Muscle layer of duodenum (tissue), 2 donors: ENCODE data around the gene PTPRT.

ENCODE experiments used
- H3K27ac ChIP-seq: one replicate; pipeline ENCODE4 v1.7.0; 2013; ENCODE audit warnings: mild to moderate bottlenecking, low read length
- H3K27me3 ChIP-seq: one replicate; pipeline ENCODE4 v1.7.0; 2013; ENCODE audit warnings: low read depth, mild to moderate bottlenecking, control low read depth, low read length
- H3K36me3 ChIP-seq, 2 donors: one replicate each; pipeline ENCODE4 v1.7.0; 2013; ENCODE audit warnings: low read length in 2 of 2, control low read depth in 1 of 2, mild to moderate bottlenecking in 1 of 2; ENCODE audit not compliant: insufficient read depth in 2 of 2, control insufficient read depth in 1 of 2
- H3K4me1 ChIP-seq, 2 donors: one replicate each; pipeline ENCODE4 v1.7.0; 2013; ENCODE audit warnings: low read length in 2 of 2, mild to moderate bottlenecking in 2 of 2, control low read depth in 1 of 2, moderate library complexity in 1 of 2; ENCODE audit not compliant: insufficient read depth in 2 of 2, control insufficient read depth in 1 of 2
- H3K4me3 ChIP-seq, 2 donors: one replicate each; pipeline ENCODE4 v1.7.0; 2013; ENCODE audit warnings: low read length in 2 of 2, low read depth in 1 of 2, mild to moderate bottlenecking in 1 of 2
- H3K9me3 ChIP-seq, 2 donors: one replicate each; pipeline ENCODE4 v1.7.0; 2013; ENCODE audit warnings: low read length in 2 of 2, control low read depth in 1 of 2, mild to moderate bottlenecking in 1 of 2; ENCODE audit not compliant: control insufficient read depth in 1 of 2
- donor health status: healthy.

PTPRT gene

DNA sequence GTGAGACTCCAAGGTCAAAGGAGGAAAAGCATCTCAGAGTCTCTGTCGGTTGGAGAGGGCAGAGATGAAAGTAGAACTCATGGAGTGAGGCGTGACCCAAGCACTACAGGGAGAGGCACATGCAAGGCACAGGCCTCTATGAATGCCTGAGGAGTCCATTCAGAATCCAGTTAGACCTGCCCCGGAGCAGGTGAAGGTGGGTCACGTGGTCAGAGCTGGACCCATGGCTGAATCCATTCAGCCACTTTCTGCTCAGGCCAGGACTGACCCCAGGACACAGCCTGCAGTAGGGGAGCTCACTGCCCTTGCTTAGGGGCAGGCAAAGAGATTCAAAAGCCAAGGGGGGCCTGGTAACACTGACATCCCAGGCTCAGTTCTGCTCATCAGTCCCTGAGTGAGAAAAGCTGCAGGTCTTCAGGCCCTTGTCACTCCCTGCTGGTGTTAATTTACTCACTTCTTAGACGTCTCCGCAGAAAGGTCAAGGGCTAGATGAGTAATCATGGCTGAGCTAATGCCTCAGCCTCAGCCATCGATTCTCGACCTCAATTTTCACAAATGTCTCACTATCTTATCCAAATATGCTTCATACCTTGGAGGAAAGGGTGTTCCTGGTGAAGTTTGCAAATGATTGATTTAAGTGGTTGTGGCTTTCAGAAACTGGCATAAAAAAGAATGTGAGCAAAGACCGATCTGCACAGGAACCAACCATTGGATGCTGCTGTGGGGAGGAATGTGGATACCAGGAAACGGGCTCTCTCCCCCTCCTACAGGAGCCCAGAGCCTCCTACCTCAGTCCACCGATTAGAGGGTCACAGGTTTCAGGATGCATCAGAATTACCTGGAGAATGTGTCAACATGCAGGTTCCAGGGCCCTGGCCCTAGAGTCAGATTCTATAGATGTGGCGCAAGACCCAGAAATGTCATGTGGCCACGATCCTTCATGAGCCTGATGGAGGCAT is 584.4 kb downstream of the PTPRT start:
- Histone ChIP-seq H3K27me3 (no peaks in the 10 kb centered on the region), H3K27ac (no peak overlapping the region), H3K9me3 (no peaks in the 10 kb centered on the region), H3K36me3 (no peaks in the 10 kb centered on the region), H3K4me3 (no peak overlapping the region), H3K4me1 (no peaks in the 10 kb centered on the region)

DNA sequence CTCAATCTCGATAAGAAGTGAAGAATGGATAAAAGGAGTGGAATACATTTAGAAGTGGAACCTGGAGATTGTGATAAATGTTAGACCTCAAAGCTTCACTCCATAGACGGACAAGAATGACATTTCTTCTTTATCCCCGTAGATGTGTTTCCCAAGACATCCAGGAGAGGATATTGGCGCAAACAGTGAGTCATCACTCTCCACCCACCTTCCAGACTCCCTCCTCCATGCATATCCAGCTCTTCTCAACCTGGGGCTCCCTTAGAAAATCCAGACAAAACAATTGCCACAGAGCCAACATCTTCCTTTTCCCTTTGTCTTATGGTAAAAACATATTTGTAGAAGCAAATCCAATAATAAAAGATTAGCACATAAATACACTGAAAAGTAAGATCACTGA is 586.1 kb downstream of the PTPRT start:
- H3K4me1 ChIP-seq = no peaks in the 10 kb centered on the region
- no peaks in the 10 kb centered on the region for H3K27me3 ChIP-seq
- H3K4me3 ChIP-seq = no peak overlapping the region
- no peak overlapping the region for H3K27ac ChIP-seq
- H3K36me3 ChIP-seq = no peaks in the 10 kb centered on the region
- no peaks in the 10 kb centered on the region for H3K9me3 ChIP-seq

DNA sequence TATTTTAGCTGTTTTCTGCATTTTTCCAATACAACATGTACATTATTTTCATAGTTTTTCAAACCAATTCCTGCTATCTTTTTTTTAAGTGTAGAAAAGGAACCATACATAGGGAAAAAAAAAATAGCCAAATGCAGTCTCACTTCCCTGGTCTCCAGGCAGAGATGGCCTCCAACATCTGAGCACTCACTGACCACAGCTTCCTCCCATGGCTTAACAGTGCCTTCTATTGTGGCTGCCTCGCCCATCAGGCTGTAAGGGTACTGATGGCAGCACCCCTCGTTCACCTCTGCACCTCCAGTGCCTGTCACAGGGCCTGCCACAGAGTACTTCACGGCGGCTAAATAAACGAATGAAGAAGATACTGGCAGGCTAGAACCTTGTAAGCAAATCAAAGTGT is 591.1 kb downstream of the PTPRT start:
- no peaks in the 10 kb centered on the region for H3K27me3 ChIP-seq
- no peaks in the 10 kb centered on the region for H3K36me3 ChIP-seq
- no peak overlapping the region for H3K4me3 ChIP-seq
- no peaks in the 10 kb centered on the region for H3K9me3 ChIP-seq
- H3K4me1 ChIP-seq = no peaks in the 10 kb centered on the region
- H3K27ac ChIP-seq = no peak overlapping the region

DNA sequence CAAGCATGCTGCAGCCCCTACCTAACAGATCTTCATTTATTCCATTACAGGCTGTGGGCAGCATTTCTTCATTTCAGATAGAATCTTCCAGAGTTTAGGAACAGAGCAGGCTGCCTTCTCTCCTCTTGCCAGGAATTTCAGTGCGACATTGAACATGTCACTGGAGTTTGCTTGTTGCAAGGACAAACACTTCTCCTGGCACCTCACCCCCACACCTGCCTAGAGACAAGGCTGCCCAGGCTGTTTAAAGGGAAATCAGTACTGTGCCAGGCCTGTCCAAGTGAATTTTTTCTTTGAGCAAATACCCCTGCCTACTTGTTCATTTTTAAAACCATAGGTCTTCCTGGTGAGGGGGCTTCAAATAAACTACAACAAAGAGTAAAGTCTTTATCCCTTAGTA is 594.1 kb downstream of the PTPRT start:
- Histone ChIP-seq H3K9me3 (no peaks in the 10 kb centered on the region), H3K27me3 (no peaks in the 10 kb centered on the region), H3K27ac (no peak overlapping the region)

DNA sequence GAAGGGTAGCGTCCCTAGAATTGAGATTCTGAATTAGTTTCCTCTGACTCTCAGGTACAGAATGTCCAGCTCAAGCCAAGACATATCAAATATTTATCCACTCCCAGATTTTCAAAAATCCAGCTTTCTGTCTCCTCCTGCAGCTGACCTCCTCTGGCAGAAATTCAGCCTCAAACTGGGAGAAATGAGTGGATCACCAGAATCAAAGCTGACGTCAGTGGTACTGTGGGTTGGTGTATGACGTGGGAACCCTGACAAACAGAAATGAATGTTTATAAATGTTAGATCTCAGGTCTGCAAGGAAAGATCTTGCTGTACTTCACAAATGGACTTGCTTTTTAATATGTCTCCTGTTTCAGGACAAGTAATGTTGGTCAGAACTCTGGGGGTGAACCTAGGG is 595.0 kb downstream of the PTPRT start:
- Histone ChIP-seq H3K4me1 (no peaks in the 10 kb centered on the region), H3K36me3 (no peaks in the 10 kb centered on the region), H3K27ac (no peak overlapping the region), H3K9me3 (no peaks in the 10 kb centered on the region), H3K27me3 (no peaks in the 10 kb centered on the region), H3K4me3 (no peak overlapping the region)

More for the DNA sequence above, 594.1 kb downstream of the PTPRT start:
- H3K4me1 ChIP-seq = no peaks in the 10 kb centered on the region
- H3K36me3 ChIP-seq = no peaks in the 10 kb centered on the region
- no peak overlapping the region for H3K4me3 ChIP-seq

DNA sequence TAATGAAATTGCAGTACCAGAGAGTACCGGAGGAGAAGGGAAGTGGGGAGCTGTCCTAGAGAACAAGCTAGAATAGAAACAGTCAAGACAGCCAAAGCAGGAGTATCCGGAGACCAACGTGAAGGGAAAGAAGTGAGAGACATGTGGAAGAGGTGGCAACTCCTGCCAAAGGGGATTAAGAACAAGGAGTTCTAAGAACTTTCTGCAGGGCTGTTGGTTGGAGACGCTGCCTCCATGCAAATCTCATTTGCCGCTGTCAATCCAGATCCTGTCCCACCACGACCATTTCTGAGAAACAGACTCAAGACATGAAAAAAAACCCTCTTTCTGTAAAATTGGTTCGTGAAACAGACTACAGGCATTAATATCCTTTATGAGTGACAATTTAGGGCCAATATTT is 595.7 kb downstream of the PTPRT start:
- no peaks in the 10 kb centered on the region for H3K27me3 ChIP-seq
- H3K9me3 ChIP-seq = no peaks in the 10 kb centered on the region
- no peaks in the 10 kb centered on the region for H3K4me1 ChIP-seq
- no peak overlapping the region for H3K4me3 ChIP-seq
- no peak overlapping the region for H3K27ac ChIP-seq
- H3K36me3 ChIP-seq = no peaks in the 10 kb centered on the region

DNA sequence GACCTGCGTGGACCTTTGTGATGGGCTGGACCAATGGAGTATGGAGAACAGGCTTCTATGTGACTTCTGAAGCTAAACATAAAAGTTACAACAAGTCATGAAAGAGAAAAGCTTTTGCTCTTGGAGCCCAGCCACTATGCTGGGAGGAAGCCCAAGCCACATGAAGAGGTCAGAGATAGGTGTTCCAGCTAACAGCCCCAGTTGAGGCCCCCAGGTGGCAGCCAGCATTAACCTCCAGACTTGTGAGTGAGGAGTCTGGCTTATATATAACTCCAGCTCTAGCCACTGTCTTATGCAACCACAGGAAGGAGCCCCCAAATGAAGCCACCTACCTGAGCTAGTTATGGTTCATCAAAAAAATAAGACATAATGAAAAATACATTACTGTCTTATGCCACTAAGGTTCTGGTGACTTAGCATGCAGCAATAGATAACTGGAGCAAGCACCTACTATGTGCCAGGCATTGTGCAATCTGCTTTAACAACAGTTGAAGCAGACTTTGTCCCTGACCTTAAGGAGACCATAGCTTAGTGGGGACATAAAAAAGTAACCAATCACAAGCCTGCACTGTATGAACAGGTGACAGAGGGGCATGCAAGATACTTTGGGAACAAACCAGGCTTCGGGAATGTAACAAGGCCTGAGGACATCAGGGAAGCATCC is 599.6 kb downstream of the PTPRT start:
- Histone ChIP-seq H3K27me3 (no peaks in the 10 kb centered on the region), H3K4me1 (no peaks in the 10 kb centered on the region), H3K27ac (no peak overlapping the region), H3K36me3 (no peaks in the 10 kb centered on the region), H3K4me3 (no peak overlapping the region), H3K9me3 (no peaks in the 10 kb centered on the region)

DNA sequence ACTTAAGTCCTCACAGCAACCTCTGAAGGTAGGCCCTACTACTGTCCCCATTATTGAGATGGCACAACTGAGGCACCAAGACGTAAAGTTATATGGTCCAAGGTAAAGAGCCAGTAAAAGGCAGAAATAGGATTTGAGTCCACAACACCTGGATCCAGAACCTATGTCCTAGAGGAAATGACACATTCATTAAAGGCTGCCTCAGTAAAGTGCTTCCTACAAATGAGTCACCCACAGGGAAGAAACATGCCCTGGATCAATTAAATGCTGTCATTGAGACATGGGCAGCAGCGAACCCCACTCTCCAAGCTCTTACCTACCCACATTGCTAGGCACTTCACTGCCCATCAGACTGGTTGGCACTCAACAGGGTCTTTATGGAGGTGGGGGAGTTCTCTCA is 600.9 kb downstream of the PTPRT start:
- no peaks in the 10 kb centered on the region for H3K4me1 ChIP-seq
- H3K27ac ChIP-seq = no peak overlapping the region
- H3K36me3 ChIP-seq = no peaks in the 10 kb centered on the region
- no peak overlapping the region for H3K4me3 ChIP-seq
- no peaks in the 10 kb centered on the region for H3K27me3 ChIP-seq
- H3K9me3 ChIP-seq = no peaks in the 10 kb centered on the region

DNA sequence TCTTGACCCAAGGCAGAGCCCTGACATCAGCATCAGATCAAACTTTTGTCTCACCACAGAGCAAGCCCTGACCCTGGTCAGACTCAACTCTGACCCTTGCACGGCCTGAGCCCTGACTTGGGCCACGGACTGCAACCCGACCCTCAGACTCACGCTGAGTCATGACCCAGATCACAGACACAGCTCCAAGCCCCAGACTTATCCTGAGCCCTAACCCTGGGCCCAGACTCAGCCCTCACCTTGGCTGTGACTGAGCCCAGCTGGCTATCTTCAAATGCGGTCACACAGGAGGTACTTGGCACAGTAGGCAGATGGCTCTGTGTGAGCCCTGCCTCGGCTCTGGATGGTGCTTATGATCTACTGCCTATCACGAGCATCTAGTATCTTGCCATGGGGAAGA is 602.3 kb downstream of the PTPRT start:
- H3K27me3 ChIP-seq = no peaks in the 10 kb centered on the region
- no peaks in the 10 kb centered on the region for H3K9me3 ChIP-seq
- H3K36me3 ChIP-seq = no peaks in the 10 kb centered on the region
- H3K27ac ChIP-seq = no peak overlapping the region
- no peak overlapping the region for H3K4me3 ChIP-seq
- H3K4me1 ChIP-seq = no peaks in the 10 kb centered on the region

DNA sequence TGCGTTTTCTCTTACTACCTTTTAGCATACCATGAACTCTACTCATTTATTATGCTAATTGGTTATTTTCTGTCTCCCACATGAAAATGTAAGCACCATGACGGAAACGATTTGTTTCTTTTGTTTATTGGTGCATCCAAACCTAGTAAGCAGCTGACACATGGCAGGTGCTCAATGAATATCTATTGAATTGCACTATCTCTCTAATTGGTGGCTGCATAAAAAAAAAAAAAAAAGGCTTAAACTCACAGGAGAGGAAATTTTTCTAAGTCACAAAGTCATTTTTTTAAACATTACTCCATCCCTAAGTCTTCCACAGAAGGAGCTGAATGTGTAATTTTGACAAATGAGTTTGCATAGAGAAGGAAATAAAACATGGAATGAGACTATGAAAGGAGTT is 608.4 kb downstream of the PTPRT start:
- H3K27me3 ChIP-seq = no peaks in the 10 kb centered on the region
- no peak overlapping the region for H3K4me3 ChIP-seq
- no peaks in the 10 kb centered on the region for H3K36me3 ChIP-seq
- H3K4me1 ChIP-seq = no peaks in the 10 kb centered on the region
- no peaks in the 10 kb centered on the region for H3K9me3 ChIP-seq
- no peak overlapping the region for H3K27ac ChIP-seq

DNA sequence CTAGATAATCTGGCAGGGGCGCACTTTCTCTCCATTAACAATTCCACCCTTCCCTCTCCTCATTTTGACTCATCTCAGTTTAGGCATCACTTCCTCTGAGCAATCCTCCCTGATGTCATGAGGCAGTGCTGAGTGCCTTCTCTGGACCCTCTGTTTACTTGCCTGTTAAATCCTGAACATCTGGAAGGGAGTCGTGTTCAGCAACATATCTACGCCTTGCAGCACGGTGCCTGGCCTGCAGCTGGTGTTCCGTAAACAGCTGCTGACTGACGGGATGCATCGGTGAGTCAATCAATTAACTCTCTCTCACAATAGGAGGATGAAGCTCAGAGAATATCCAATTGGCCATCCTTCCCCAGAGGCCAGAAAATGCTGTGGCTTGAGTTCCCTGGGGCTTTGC is 613.5 kb downstream of the PTPRT start:
- H3K36me3 ChIP-seq = no peaks in the 10 kb centered on the region
- H3K27ac ChIP-seq = no peak overlapping the region
- H3K9me3 ChIP-seq = peaks cover 0 to 8% of the 10 kb centered on the region in 2 donors
- no peak overlapping the region for H3K4me3 ChIP-seq
- H3K4me1 ChIP-seq = no peaks in the 10 kb centered on the region
- no peaks in the 10 kb centered on the region for H3K27me3 ChIP-seq
